GDM1 (cell line): ENCODE data around the gene ARID4B.
"Not testable (repeated sequence)": the region's sequence is repeated elsewhere in the genome, so short reads cannot be mapped to it uniquely, and the experiment has no call there.

Experiments used
- DNase-seq: peaks from one replicate; lab custom pipeline; 2025; lab: John Stamatoyannopoulos, UW

The ARID4B gene

DNA sequence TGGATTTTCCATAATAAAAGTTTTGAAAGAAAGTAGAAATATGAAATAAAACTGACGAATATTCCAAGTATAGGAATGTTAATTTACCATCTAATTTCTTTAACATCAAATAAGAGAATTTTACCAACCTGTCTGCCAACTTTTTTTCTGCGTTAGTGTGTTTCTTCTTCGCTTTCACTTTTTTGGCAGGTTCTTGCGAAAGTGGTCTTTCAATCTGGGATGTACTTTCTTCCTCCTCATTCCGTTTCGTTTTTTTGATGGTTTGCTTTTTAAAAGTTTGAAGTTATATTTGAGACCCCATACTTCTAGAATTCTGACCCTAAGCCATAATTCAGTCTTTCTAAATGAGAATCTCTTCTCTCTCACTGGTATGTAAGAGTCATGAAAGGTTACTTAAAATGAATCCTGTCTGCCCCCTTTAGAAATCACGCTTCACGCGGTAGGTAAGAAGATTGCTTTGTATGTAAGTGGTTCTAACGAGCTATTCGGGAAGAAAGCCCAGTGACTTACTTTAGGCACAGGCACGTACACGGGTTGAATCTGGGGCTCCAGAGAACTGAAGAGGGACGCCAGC, 167.5 kb downstream of the ARID4B start:
- DNase-seq, result peak; percentile 45

GRCh38 chr1:235159930-235160329, 168.0 kb downstream of the ARID4B start:
- not testable (repeated sequence) for DNase-seq

- DNase-seq, result not testable (repeated sequence)
These were observed 168.7 kb downstream of the ARID4B start for GRCh38 chr1:235159284-235159683.

DNA sequence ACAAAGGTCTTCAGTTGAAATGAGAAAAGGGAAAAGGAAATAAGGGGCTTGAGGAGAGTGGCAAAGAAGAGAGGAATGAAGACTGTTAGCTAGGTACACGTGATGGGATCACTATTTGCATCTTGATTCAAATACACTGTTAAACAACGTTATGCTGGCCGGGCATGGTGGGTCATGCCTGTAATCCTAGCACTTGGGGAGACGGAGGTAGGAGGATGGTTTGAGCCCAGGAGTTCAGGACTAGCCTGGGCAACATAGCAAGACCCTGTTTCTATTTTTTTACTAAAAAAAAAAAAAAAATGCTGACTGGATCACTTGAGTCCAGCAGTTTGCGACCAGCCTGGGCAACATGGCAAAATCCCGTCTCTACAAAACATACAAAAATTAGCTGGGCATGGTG, 169.3 kb downstream of the ARID4B start:
- no peak for DNase-seq

DNA sequence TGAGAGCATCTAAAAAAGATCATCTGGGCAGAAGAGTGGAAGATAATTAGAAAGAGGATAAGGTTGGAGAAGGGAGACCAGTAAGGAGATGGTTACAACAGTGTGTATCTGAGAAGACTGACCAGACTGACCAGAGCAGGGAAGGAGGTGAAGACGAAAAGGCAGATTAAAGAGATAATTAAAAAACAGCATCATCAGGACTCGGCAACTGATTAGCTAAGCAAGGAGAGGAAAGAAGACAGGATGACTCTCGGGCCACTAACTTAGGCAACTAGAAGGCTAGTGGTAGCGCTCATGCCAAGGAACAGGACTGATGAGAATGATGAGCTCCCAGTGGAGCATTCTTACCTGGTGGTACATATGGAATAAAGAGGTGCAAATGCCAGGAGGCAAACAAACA, 170.8 kb downstream of the ARID4B start:
- no peak for DNase-seq

DNA sequence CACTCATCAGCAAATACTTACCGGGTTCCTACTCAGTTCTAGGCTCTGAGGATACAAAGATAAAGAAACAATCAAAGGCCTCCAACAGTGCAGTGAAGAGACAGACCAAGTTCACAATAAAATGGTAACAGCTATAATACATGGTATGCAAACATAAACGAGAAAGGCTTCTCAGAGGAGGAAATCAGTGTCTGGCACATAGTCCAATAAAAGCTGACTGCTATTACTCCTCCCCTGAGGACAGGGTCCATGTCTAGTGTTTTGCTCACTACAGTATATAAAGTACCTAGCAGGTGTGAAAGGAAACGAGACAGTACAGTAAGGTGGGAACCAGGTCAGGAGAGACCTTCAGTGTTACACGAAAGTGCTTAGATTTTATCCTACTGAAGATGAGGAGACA, 171.2 kb downstream of the ARID4B start:
- no peak for DNase-seq

GRCh38 chr1:235156265-235156664, 171.7 kb downstream of the ARID4B start:
- DNase-seq, result no peak

- DNase-seq, result no peak
These were observed 175.7 kb downstream of the ARID4B start for GRCh38 chr1:235152235-235152634.

DNA sequence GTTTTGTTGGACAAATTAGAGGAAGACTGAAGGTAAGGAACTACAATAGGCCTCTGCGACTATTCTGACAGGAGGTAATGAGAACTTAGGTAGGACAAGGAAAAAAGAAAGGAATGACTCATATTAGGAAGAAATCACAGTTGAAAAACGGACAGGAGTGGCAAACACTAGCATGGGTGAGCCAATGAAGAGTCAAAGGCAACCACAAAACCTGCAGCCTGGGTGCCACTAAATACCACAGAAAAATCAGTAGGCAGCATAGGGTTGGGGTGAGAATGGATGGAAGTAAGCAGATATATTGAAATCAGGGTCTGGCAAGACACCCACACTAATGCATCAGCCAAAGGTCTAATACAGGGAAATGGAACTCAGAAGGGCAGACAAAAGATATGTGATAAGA, 176.9 kb downstream of the ARID4B start:
- no peak for DNase-seq

DNA sequence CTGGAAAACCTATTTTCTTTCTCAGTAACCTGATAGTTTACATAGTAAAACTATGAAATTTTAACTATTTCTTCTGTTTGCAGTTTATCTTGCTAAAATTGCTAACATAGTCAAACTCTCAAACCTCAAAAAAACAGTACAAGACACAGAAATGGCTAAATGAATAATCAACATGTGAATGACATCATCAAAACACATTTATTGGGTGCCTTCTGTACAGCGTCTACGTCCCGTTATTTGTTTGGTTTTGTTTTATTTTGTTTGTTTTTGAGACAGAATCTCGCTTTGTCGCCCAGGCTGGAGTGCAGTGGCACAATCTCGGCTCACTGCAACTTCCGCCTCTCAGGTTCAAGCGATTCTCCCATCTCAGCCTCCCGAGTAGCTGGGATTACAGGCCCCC, 178.2 kb downstream of the ARID4B start:
- no peak for DNase-seq

DNA sequence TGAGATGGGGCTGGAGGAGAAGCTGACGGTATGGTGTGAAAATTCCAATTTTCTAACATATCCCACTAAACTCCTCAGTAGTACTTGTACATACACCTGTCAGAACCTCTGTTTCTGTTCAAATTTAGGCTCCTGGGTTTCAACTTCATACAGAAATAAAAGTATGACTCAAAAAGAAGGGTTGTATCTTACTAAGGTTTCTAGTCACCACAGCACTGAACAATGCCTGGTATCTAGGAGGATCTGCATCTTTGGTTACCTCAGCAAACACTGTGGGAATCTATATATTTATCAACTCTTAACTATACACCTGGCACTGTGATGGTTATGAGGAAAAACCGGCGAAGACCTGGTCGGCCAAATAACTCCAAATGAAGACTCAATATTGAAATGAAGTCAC, 180.7 kb downstream of the ARID4B start:
- no peak for DNase-seq

DNA sequence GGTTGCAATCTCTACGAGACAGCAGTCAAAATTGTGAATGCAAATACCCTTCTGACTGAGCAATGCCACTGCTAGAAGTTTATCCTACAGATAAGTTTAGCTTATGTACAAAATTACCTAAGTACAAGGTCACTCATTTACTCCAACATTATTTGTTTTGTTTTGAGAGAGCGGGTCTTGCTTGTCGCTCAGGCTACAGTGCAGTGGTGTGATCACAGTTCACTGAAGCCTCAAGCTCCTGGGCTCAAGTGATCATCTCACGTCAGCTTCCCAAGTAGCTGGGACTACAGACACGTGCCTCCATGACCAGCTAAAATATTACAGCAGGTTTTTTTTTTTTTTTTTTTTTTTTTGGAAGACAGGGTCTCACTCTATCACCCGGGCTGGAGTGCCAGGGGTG, 182.3 kb downstream of the ARID4B start:
- no peak for DNase-seq

GRCh38 chr1:235142991-235143390, 185.0 kb downstream of the ARID4B start:
- no peak for DNase-seq

DNA sequence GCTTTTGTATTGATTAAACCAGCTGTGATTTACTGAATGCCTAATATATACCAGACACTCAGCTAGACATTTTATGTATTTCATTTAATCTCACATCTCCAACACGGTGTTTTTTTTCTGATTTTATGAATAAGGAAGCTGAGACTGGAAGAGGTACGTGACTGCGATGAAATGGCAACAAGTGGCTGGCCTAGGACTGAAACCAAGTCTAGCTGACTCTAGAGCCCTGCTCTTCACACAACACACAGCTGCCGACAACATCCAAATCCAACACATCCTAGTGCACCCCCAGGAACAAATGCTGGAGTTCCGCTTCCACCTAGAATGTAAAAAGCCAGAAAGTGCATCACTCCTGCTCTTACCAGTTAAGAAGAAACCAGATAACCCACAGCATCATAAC, 188.7 kb downstream of the ARID4B start:
- no peak for DNase-seq

- no peak for DNase-seq
These were observed 189.2 kb downstream of the ARID4B start for GRCh38 chr1:235138821-235139220.

DNA sequence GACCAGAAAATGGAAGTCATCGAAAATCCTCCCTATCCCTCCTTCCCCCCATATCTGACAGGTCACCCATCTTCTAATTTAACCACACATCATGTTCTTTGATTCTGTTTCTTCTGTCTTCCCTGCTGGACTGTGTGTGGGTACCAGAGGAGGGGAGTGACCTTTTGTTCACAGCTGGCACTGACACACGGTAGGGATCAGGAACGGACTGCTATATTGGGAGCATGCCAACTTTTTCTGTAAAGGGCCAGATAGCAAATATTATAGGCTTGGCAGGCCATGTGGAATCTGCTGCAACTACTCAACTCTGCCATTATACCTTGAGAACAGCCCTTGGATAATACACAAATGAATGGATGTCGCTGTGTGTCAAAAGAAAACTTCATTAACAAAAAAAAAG, 191.9 kb downstream of the ARID4B start:
- DNase-seq, result no peak

DNA sequence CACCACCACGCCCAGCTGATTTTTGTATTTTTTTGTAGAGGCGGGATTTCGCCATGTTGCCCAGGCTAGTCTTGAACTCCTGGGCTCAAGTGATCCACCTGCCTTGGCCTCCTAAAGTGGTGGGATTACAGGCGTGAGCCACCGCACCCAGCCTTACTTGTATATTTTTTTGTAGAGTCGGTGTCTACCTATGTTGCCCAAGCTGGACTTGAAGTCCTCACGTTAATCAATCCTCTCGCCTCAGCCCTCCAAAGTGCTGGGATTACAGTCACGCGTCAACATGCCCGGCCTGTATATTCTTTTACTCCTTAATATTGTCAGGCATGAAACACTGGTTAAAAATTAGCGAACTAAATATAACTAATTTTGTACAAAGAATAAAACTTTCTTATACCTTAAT, 193.8 kb downstream of the ARID4B start:
- DNase-seq, result no peak

GRCh38 chr1:235133086-235133485, 194.9 kb downstream of the ARID4B start:
- DNase-seq, result no peak

DNA sequence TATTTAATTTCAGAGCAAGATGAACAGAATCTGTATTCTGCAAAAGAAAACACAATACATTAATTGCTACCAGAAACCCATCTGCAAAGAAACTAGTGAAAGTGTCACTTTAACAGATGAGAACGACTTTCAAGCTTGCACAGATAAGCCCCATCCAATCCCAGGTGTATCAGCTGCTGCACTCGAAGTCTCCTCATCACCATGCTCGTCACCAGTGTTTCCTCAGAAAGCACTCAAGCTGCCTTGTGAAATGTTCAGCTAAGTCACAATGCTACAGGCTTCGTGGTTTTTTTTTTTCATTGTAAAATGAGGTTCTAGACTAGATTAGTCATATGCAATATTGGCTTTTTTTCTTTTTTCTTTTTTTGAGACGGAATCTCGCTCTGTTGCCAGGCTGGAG, 196.0 kb downstream of the ARID4B start:
- DNase-seq, result no peak

GRCh38 chr1:235130766-235131270, 197.2 kb downstream of the ARID4B start:
- no peak for DNase-seq

DNA sequence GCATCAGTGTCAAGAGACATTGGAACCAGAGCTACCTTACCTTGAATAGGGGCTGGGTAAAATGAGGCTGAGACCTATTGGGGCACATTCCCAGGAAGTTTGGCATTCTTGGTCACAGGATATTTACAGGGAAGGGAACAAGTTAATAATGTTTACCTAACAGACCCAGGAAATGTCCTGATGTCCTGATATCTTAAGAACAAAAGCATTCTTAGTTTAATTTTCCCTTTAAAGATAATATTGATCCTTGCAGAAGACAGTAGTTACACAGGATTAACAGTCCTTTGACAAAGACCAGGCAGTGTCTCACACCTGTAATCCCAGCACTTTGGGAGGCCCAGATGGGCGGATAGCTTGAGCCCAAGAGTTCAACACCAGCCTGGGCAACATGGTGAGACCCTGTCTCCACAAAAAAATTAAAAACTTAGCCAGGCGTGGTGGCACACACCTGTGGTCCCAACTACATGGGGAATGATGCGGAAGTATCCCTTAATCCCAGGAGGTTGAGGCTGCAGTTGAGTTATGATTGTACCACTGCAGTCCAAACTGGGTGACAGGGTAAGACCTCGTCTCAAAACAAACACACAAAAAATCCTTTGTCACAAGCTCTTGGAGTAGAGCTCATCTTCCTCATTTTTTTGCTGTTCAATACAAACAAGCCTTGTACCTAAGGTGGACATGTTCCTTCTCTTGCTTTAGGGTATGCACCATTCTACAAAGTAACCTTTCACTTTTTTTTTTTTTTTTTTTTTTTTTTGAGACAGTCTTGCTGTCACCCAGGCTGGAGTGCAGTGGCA, 198.0 kb downstream of the ARID4B start:
- no peak for DNase-seq

DNA sequence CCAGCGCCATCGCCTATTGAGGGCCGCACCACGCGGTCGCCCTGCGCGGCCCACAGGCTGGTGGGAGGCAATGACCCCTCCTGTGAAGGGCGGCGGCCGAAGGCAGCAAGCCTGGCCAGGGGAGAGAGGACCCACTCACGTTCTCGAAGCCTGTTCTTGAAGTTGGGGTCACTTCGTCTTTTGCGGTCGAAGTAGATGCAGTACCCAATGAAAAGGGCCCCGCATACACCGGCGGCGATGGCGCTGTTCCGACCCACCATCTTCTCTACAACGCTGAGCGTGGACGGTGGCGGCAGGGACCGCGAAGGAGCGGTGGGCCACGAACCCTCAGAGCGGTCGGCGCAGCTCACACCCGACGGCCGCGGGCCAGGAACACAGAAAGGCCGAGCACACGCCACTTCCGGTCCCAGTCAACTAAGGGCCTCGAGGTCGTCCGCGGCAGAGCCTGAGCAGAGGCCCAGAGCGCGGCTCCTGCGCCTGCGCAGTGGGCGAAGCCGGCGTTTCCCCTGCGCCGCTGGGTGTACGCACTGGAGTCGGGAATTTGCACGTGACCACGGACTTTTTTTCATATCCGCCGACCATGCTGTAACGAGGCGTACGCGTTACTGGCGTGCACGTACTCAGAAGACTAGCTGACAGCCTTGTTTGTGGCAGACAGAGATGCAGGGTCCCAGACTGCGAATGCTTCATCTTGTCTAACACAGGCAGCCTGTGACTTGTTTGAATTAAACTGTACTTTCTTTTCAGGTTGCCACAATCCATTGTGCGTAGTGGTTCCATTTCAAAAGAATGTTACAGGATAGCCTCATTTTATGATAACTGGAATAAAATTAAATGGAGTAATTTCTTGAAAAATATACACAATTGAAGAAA, 199.3 kb downstream of the ARID4B start, which contains the start of gene TOMM20:
TSS of gene TOMM20 (minus strand) at position 382 of the 873 bp plus-strand sequence. CDS start at position 260, 122 bp downstream.
- DNase-seq, result peak; percentile 97
